MM.1S (cell line): ENCODE results near the gene PERCC1.

Source experiments
- DNase-seq: peaks from one replicate; pipeline ENCODE4 v3.0.0-alpha.2; 2015
- H2AFZ ChIP-seq: fragments of 300-600 bp; sonication (generic); 2 replicates; pipeline ENCODE4 v1.6.0; 2016; ENCODE audit warnings: antibody characterized with exemption, low read length
- H3F3A ChIP-seq: fragments of 300-600 bp; sonication (generic); 2 replicates; pipeline ENCODE4 v1.6.1; 2016; ENCODE audit warnings: mild to moderate bottlenecking, antibody characterized with exemption, low read length, moderate library complexity, mixed read lengths; ENCODE audit not compliant: insufficient read depth
- H3K27ac ChIP-seq: fragments of 300-600 bp; sonication (generic); 2 replicates; pipeline ENCODE4 v1.5.1; 2016; ENCODE audit warnings: mild to moderate bottlenecking, low read length
- H3K27me3 ChIP-seq: fragments of 300-600 bp; sonication (generic); replicated peaks from 2 replicates; pipeline ENCODE4 v1.6.0; 2016; ENCODE audit warnings: low read length; ENCODE audit not compliant: insufficient read depth
- H3K36me3 ChIP-seq: fragments of 300-600 bp; sonication (generic); replicated peaks from 2 replicates; pipeline ENCODE4 v1.6.1; 2016; ENCODE audit warnings: mild to moderate bottlenecking, low read length, mixed read lengths; ENCODE audit not compliant: insufficient read depth
- H3K4me1 ChIP-seq: fragments of 300-600 bp; sonication (generic); 2 replicates; pipeline ENCODE4 v1.6.1; 2016; ENCODE audit warnings: low read length, mixed read lengths
- H3K4me2 ChIP-seq: fragments of 300-600 bp; sonication (generic); 2 replicates; pipeline ENCODE4 v1.6.0; 2016; ENCODE audit warnings: low read depth, low read length
- H3K4me3 ChIP-seq: fragments of 300-600 bp; sonication (generic); 2 replicates; pipeline ENCODE4 v1.5.1; 2016; ENCODE audit warnings: low read length, mixed read lengths
- H3K79me2 ChIP-seq: fragments of 300-600 bp; sonication (generic); 2 replicates; pipeline ENCODE4 v1.6.1; 2016; ENCODE audit warnings: mixed run types, low read length, mixed read lengths
- H3K9ac ChIP-seq: fragments of 300-600 bp; sonication (generic); 2 replicates; pipeline ENCODE4 v1.6.1; 2016; ENCODE audit warnings: low read length, mixed read lengths
- H3K9me2 ChIP-seq: fragments of 300-600 bp; sonication (generic); replicated peaks from 2 replicates; pipeline ENCODE4 v1.6.1; 2016; ENCODE audit warnings: mild to moderate bottlenecking, low read length, mixed read lengths; ENCODE audit not compliant: insufficient read depth
- H3K9me3 ChIP-seq: fragments of 300-600 bp; sonication (generic); replicated peaks from 2 replicates; pipeline ENCODE4 v1.6.1; 2016; ENCODE audit warnings: mild to moderate bottlenecking, low read length, mixed read lengths; ENCODE audit not compliant: insufficient read depth
- H4K20me1 ChIP-seq: fragments of 300-600 bp; sonication (generic); 2 replicates; pipeline ENCODE4 v1.6.1; 2016; ENCODE audit warnings: mild to moderate bottlenecking, low read length, moderate library complexity, mixed read lengths; ENCODE audit not compliant: insufficient read depth
- EZH2 ChIP-seq: fragments of 300-600 bp; sonication (generic); optimal IDR thresholded peaks from 2 replicates; pipeline ENCODE3; 2017; ENCODE audit warnings: low read depth, mild to moderate bottlenecking, antibody characterized with exemption, low read length, mixed read lengths
- EZH2phosphoT487 ChIP-seq: fragments of 300-600 bp; sonication (generic); IDR thresholded peaks from 2 replicates; pipeline ENCODE4 v1.6.1; 2018; ENCODE audit warnings: antibody characterized with exemption, low read length
- TF ChIP-seq, protein P1 (sequence below): fragments of 300-600 bp; sonication (generic); IDR thresholded peaks from 2 replicates; pipeline ENCODE4 v1.5.1; 2016; ENCODE audit warnings: antibody characterized with exemption, low read length, mixed read lengths

The PERCC1 gene

DNA sequence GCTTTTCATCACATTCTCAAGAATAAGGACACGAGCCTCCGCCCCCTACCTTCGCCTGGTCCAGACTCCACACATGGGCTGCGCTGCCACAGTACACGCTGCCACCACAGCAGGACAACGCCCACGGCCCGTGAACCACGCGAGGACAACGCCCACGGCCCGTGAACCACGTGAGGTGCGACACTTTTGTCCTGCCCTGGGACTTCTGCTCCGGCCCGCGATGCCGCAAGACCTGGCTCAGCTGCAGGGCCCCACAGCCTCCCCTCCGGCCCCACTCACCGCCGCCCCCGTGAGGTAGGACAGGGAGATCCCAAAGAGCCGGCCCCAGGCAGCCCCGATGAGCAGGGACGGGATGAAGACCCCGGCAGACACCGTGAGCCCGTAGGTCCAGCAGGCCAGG lies 19.3 kb downstream of the PERCC1 start:
- Histone ChIP-seq H3K4me1 (no peaks in the 10 kb centered on the region), H3K9me2 (no peaks in the 10 kb centered on the region), H3K27me3 (no peaks in the 10 kb centered on the region), H3K4me3 (no peak overlapping the region), H3K79me2 (no peaks in the 10 kb centered on the region), H3F3A (no peaks in the 10 kb centered on the region), H3K9ac (no peak overlapping the region), H2AFZ (no peak overlapping the region), H3K36me3 (no peaks in the 10 kb centered on the region), H3K4me2 (no peak overlapping the region), H3K27ac (no peak overlapping the region), H3K9me3 (no peaks in the 10 kb centered on the region), H4K20me1 (no peaks in the 10 kb centered on the region)
- TF ChIP-seq EZH2phosphoT487 (no peak), EZH2 (no peak)
- TF ChIP-seq, protein P1, sequence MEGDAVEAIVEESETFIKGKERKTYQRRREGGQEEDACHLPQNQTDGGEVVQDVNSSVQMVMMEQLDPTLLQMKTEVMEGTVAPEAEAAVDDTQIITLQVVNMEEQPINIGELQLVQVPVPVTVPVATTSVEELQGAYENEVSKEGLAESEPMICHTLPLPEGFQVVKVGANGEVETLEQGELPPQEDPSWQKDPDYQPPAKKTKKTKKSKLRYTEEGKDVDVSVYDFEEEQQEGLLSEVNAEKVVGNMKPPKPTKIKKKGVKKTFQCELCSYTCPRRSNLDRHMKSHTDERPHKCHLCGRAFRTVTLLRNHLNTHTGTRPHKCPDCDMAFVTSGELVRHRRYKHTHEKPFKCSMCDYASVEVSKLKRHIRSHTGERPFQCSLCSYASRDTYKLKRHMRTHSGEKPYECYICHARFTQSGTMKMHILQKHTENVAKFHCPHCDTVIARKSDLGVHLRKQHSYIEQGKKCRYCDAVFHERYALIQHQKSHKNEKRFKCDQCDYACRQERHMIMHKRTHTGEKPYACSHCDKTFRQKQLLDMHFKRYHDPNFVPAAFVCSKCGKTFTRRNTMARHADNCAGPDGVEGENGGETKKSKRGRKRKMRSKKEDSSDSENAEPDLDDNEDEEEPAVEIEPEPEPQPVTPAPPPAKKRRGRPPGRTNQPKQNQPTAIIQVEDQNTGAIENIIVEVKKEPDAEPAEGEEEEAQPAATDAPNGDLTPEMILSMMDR = no peak
- no peak for DNase-seq

DNA sequence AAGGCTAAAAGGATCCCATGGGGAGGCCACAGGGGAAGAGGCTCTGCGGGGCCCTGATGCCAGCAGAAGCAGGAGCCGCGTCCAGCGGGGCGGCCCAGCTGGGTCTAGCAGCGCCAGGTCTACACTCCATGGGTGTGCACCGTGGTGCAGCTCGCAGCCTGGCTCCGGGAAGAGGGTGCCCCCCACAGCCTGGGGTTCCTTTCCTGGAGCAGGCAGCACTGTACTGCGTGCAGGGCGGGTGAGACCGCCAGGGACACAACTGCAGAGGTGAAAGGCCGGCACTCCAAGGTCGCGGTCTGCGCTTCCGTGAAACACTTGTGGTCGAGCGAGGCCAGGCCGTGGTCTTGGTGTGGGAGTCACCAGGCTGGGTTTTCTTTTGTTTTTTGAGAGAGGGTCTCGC lies 20.0 kb downstream of the PERCC1 start:
- H3K79me2 ChIP-seq = no peaks in the 10 kb centered on the region
- no peak overlapping the region for H2AFZ ChIP-seq
- no peaks in the 10 kb centered on the region for H3K4me1 ChIP-seq
- no peak overlapping the region for H3K4me2 ChIP-seq
- H3K9ac ChIP-seq = no peak overlapping the region
- H3K9me2 ChIP-seq = no peaks in the 10 kb centered on the region
- H3K4me3 ChIP-seq = no peak overlapping the region
- TF ChIP-seq, protein P1 = no peak
- TF ChIP-seq EZH2 = no peak
- no peak for TF ChIP-seq EZH2phosphoT487
- H4K20me1 ChIP-seq = no peaks in the 10 kb centered on the region
- DNase-seq = no peak
- no peaks in the 10 kb centered on the region for H3K36me3 ChIP-seq
- no peaks in the 10 kb centered on the region for H3K9me3 ChIP-seq
- no peaks in the 10 kb centered on the region for H3F3A ChIP-seq
- H3K27ac ChIP-seq = no peak overlapping the region
- H3K27me3 ChIP-seq = no peaks in the 10 kb centered on the region

- no peaks in the 10 kb centered on the region for H3K79me2 ChIP-seq
- TF ChIP-seq EZH2phosphoT487 (no peak), EZH2 (no peak)
- TF ChIP-seq, protein P1 = no peak
- no peak overlapping the region for H3K27ac ChIP-seq
- no peaks in the 10 kb centered on the region for H3K27me3 ChIP-seq
- no peak overlapping the region for H2AFZ ChIP-seq
- no peaks in the 10 kb centered on the region for H3K4me1 ChIP-seq
- H3K4me2 ChIP-seq = no peak overlapping the region
- H4K20me1 ChIP-seq = no peaks in the 10 kb centered on the region
- H3F3A ChIP-seq = no peaks in the 10 kb centered on the region
- no peak for DNase-seq
- H3K9me2 ChIP-seq = no peaks in the 10 kb centered on the region
- H3K36me3 ChIP-seq = no peaks in the 10 kb centered on the region
- H3K4me3 ChIP-seq = no peak overlapping the region
- no peaks in the 10 kb centered on the region for H3K9me3 ChIP-seq
- H3K9ac ChIP-seq = no peak overlapping the region
Measured at GRCh38 chr16:1451702-1452392, 21.0 kb downstream of the PERCC1 start.
